Lower leg skin (tissue), 4 donors: ENCODE data around the gene ADARB2. TPM values are rescaled to one million over a fixed set of nuclear protein-coding genes. Genes with fewer than 3 reads are reported as not detected.
A peak's percentile ranks its signal among the peaks of the same experiment; 100 is the strongest.

Source experiments
- DNase-seq, 2 donors: peaks; one replicate each; pipeline ENCODE4 v3.0.0-alpha.2; 2019; ENCODE audit warnings: low spot score in 2 of 2
- H3K4me3 ChIP-seq: fragments of 200-600 bp; sonication (generic); 2 replicates; pipeline ENCODE4 v1.5.1; 2017; ENCODE audit warnings: mild to moderate bottlenecking, low read depth; ENCODE audit not compliant: poor library complexity, severe bottlenecking
- POLR2A ChIP-seq, 2 donors: fragments of 450-650 bp; IDR thresholded peaks; one replicate each; pipeline ENCODE4 v1.6.1; 2016 to 2017; ENCODE audit warnings: antibody characterized with exemption in 2 of 2, mild to moderate bottlenecking in 1 of 2, moderate library complexity in 1 of 2
- WGBS, 2 donors: methylation state at CpG; one replicate each; pipeline ENCODE4 v1.1.5; 2018; 5-methylcytosine and 5-hydroxymethylcytosine counted together
- intact Hi-C: fragments of 100-400 bp; cut with DNase I; formaldehyde crosslinking; loops from one replicate; pipeline ENCODE4 v1.15.0; 2023; ENCODE audit warnings: low total_unique reads
- total RNA-seq, 4 donors: library from RNA; depleted of rRNA; stranded (reverse); fragments of >200 nt; gene quantifications; one replicate each; pipeline ENCODE4 v1.1.0, GENCODE V29; 2016
- TF ChIP-seq, protein P1 (sequence below), 3 donors: fragments of 450-650 bp; IDR thresholded peaks; one replicate each; pipeline ENCODE4 v1.5.1; 2016; ENCODE audit warnings: antibody characterized with exemption in 3 of 3, mild to moderate bottlenecking in 3 of 3, moderate library complexity in 2 of 3

Gene ADARB2
- total RNA-seq, 4 donors from 2014 or later = 0.72 to 3.6 (median 1.8) TPM

DNA sequence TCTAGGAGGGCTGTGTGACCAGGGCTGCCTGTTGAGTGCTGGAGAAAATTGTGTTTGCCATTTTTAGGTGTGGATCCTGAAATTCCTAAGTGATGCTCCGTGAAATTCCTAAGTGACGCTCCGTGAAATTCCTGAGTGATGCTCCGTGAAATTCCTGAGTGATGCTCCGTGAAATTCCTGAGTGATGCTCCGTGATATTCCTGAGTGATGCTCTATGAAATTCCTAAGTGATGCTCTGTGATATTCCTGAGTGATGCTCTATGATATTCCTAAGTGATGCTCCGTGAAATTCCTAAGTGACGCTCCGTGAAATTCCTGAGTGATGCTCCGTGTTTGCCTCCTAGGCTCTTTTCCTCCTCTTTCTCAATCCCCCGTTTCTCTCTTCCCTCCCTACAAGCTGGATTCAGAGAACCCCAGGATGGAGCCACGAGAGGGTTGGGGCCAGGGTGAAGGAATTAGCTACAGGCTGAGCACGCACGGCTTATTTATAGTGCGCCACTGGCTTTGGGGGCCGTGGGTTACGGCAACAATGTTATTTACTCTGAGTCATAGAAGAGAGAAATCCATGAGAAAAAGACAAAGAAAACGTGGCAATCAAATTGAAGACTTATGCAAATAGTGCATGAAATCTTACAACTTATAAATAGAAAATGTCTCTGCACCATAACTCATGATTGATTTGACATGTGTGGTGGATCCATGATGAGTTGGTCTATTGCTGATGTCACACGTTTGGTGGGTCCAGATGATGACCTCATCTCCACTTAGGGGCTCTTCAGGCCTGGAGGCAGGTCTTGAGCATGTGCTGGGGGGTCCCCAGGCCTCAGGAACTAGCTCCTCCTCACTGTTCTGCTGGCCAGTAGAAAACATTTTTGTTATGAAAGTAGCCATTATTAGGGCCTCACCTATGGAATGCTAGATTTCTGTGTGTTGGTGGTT is 456.6 kb downstream of the ADARB2 start:
- DNase-seq = no peak
- WGBS, 2 donors = 66 to 73% methylated on average over 19 of the region's 19 CpGs
- H3K4me3 ChIP-seq = no peak overlapping the region
- intact Hi-C loops = no loop called here
- TF ChIP-seq, protein P1, sequence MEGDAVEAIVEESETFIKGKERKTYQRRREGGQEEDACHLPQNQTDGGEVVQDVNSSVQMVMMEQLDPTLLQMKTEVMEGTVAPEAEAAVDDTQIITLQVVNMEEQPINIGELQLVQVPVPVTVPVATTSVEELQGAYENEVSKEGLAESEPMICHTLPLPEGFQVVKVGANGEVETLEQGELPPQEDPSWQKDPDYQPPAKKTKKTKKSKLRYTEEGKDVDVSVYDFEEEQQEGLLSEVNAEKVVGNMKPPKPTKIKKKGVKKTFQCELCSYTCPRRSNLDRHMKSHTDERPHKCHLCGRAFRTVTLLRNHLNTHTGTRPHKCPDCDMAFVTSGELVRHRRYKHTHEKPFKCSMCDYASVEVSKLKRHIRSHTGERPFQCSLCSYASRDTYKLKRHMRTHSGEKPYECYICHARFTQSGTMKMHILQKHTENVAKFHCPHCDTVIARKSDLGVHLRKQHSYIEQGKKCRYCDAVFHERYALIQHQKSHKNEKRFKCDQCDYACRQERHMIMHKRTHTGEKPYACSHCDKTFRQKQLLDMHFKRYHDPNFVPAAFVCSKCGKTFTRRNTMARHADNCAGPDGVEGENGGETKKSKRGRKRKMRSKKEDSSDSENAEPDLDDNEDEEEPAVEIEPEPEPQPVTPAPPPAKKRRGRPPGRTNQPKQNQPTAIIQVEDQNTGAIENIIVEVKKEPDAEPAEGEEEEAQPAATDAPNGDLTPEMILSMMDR (IDR thresholded peaks at IDR 0.05) = no peak
- no peak for TF ChIP-seq POLR2A (IDR thresholded peaks at IDR 0.05)

DNA sequence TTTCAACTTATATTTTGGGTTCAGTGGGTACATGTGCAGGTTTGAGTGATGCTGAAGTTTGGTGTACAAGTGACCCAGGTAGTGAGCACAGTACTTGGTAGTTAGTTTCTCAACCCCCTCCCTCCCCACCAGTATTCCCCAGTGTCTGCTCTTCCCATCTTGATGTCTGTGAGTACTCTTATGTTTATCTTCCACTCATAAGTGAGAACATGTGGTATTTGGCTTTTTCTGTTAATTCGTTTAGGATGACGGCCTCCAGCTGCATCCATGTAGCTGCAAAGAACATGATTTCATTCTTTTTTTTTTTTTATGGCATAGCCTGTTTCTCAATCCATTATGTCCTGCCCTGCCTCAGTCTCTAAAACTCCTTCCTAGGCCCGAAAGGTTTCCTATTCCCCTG is 459.0 kb downstream of the ADARB2 start:
- DNase-seq = no peak
- intact Hi-C loops = no loop called here
- no peak overlapping the region for H3K4me3 ChIP-seq
- TF ChIP-seq POLR2A (IDR thresholded peaks at IDR 0.05) = no peak
- TF ChIP-seq, protein P1 (IDR thresholded peaks at IDR 0.05) = no peak
- 58% methylated on average over 3 of the region's 3 CpGs for WGBS, 2 donors

DNA sequence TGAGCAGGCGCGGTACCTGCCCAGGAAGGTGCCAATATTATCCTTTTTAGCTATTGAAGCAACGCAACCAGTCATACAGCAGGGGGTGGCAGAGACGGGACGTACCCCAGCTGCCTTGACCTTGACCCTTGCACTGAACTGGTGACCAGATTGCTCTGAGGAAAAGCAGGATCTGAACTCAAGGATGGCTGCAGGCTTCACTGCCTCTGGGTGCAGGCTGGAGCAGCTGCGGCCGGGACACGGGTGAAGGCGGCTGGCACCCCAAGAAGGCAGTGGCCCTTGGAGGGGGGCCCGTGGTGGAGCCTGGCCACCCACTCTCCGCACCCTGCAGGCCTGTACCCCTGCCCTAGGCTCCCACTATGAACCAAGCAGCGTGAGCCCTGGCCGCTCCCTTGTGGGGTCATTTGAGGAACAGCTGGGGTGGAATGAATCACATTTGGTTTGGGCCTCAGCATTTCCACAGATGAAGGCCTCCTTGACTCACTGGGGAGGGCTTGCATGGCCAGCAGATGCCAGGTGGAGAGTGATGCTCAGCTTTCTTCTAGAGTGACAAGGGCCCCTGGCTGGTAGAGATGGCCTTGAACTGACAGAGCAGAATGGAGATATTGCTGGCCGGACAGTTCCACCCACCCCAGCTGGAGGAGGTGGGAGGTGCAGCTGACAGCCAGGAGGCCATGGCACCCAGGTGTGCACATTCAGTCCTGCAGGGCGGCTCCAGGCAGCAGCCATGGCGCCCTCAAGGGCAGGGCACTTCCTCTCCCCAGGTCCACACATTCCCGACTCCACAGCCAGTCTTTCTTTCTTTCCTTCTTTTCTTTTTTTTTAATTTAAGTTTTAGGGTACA is 462.4 kb downstream of the ADARB2 start:
- TF ChIP-seq, protein P1 (IDR thresholded peaks at IDR 0.05) = no peak
- TF ChIP-seq POLR2A (IDR thresholded peaks at IDR 0.05) = no peak
- DNase-seq = peak; percentile 9 to 83
- intact Hi-C loops = no loop called here
- no peak overlapping the region for H3K4me3 ChIP-seq
- 93 to 95% methylated on average over 17 of the region's 17 CpGs for WGBS, 2 donors

DNA sequence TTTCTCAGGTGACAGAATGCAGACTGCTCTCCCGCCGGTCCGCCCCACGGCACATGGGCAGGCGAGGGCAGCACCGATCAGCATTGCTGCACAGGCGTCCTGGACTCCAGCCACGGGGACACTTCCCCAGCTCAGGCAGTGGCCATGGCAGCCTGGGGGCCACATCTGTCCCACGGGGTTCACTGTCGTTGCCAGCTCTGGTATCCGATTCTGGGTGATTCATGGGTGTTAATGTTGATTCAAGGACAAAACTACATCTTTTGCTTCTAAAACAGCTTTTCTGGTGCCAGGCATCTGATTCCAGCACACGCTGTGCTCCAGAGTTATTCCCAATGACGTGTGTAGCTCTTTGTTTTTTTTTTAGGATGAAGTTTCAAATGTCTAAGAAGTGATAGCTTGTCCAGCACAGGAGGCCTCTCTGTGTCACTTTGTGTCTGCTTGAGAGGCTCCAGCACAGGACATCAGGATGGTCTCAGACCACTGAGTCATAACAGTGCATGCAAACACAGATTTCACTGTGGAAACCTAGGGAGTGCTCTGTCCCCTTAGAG is 463.1 kb downstream of the ADARB2 start:
- 57 to 64% methylated on average over 10 to 13 of the region's 13 CpGs for WGBS, 2 donors
- TF ChIP-seq POLR2A (IDR thresholded peaks at IDR 0.05) = no peak
- TF ChIP-seq, protein P1 (IDR thresholded peaks at IDR 0.05) = no peak
- no peak overlapping the region for H3K4me3 ChIP-seq
- peak; percentile 7 to 81 for DNase-seq
- intact Hi-C loops = no loop called here

DNA sequence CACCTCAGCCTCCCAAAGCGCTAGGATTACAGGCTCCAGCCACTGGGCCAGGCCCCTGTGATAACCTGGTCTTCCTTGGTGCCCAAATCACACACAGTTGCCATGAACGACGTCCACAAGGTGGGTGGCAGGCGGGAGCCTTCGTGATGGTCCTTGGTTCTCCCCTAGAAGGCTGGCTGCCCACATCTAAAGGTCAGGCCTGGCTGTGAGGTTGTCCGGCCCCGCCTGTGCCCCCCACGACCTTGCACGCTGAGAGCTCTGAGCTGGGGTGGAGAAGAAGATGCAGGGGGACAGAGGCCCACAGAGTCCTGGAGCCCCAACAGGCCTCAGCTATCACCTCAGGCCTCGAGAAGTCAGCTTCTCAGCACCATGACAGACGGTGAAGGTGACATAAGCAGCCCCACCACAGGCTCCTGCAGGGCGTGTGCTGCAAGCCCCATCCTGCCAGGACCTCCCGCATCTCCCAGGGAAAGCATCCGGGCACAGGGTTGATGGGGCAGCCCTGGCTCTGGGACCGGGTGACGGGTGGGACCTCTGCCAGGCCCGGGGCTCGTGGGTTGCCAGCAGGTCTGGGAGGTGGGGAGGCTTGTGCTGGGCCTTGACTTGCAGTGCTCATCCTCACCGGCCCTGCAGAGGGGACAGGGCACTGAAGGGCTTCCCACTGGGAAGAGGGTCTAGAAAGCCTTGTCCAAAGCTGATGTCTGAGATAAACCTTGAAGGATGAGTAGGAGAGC is 463.8 kb downstream of the ADARB2 start:
- peak; percentile 9 to 67 for DNase-seq
- no peak overlapping the region for H3K4me3 ChIP-seq
- TF ChIP-seq POLR2A (IDR thresholded peaks at IDR 0.05) = no peak
- TF ChIP-seq, protein P1 (IDR thresholded peaks at IDR 0.05) = no peak
- intact Hi-C loops = no loop called here
- 80 to 83% methylated on average over 9 to 19 of the region's 19 CpGs for WGBS, 2 donors
